Brain microvascular endothelial cell (primary cell): ENCODE measurements around the gene ATP9B.

Source experiments
- DNase-seq: peaks from one replicate; pipeline ENCODE4 v3.0.0-alpha.2; 2020
- H3K27ac ChIP-seq: fragments of 250-450 bp; sonication (Bioruptor Pico); 2 replicates; pipeline ENCODE4 v1.5.1; 2020; ENCODE audit warnings: mild to moderate bottlenecking, moderate library complexity
- H3K27me3 ChIP-seq: fragments of 250-450 bp; sonication (Bioruptor Pico); replicated peaks from 2 replicates; pipeline ENCODE4 v1.5.1; 2020; ENCODE audit warnings: mild to moderate bottlenecking
- H3K36me3 ChIP-seq: fragments of 250-450 bp; sonication (Bioruptor Pico); replicated peaks from 2 replicates; pipeline ENCODE4 v1.5.1; 2020; ENCODE audit warnings: mild to moderate bottlenecking
- H3K4me3 ChIP-seq: 2 replicates; pipeline ENCODE4 v1.5.1; 2011; ENCODE audit warnings: low read depth, mild to moderate bottlenecking, control low read depth, low read length, moderate library complexity
- CTCF ChIP-seq: IDR thresholded peaks from 2 replicates; pipeline ENCODE4 v1.5.1; 2011; ENCODE audit warnings: low read depth, mild to moderate bottlenecking, moderate library complexity, low read length, control low read depth, inconsistent platforms; ENCODE audit errors: missing control alignments
- in situ Hi-C: cut with HindIII; loops from 2 replicates; pipeline ENCODE4 v1.10.0; 2017; ENCODE audit warnings: low sequenced_read_pairs, low pct_ligation_motif_present

ATP9B gene

DNA sequence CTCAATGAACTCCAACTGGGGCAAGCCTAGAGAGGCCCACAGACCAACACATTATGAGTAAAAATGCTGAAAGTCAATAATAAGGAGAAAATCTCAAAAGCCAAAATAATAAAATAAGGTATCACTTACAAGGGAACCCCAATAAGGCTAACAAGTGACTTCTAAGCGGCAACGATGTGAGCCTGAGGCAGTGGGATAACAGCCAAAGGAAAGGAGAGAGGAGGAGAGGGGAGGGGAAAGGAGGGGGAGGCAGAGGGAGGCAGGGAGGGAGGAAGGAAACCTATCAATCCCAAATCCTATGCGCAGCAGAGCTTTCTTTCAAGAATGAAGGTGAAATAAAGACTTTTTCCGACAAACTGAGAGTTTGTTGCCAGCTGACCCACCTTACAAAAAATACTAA, 320.5 kb downstream of the ATP9B start:
- Histone ChIP-seq H3K4me3 (no peak overlapping the region), H3K36me3 (no peaks in the 10 kb centered on the region), H3K27me3 (peaks cover 12% of the 10 kb centered on the region), H3K27ac (no peak overlapping the region)
- DNase-seq = no peak
- in situ Hi-C loops = loop anchor here (25.0 kb wide), 1 partner anchor 248 kb away; no protein-coding TSS in a partner anchor
- TF ChIP-seq CTCF = no peak

DNA sequence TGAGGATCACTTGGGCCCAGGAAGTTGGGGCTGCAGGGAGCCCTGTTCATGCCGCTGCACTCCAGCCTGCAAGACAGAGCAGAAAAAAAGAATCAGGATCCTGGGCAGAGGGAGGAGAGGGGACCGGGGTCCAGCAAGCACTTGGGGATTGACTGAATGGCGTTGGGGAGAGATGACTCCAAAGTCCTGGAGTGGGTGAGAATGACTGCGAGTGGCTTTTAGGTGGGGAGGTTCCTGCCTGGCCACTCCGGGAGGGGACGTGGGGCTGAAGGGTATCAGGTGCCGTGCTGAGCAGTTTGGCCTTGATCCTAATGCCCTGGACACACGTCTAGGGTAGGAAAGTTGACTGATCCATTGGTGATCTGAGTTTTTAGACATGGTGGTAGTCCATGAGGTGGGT, 323.0 kb downstream of the ATP9B start:
- Histone ChIP-seq H3K27ac (no peak overlapping the region), H3K36me3 (no peaks in the 10 kb centered on the region), H3K4me3 (no peak overlapping the region), H3K27me3 (peaks cover 29% of the 10 kb centered on the region)
- no peak for TF ChIP-seq CTCF
- DNase-seq = no peak
- in situ Hi-C loops = loop anchor here (25.0 kb wide), 1 partner anchor 245 kb away; no protein-coding TSS in a partner anchor

DNA sequence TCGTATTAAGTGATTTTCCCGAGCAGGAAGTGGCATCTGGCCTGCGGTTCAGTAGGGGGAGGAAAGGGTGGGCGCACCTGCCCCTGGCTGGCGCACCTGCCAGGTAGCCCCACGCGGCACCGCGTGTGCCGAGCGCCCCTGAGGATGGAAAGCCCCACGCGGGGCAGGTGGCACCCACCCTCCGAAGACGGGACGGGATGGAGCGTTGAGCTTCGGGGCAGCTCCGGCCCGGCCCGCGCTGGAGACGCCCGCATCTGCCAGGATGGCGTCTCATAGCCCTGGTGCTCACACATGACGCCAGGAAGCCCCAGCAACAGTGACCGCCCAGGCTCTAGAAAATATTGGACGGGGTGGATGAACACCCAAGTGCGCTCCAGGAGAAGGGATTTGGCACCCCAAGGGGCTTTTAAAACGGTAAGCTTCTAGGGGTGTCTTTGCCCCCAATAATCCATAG, 324.0 kb downstream of the ATP9B start:
- in situ Hi-C loops = loop anchor here (25.0 kb wide), 1 partner anchor 244 kb away; no protein-coding TSS in a partner anchor
- no peak for DNase-seq
- peak overlapping the region; percentile 74 for H3K27ac ChIP-seq

GRCh38 chr18:79393635-79394533, 324.7 kb downstream of the ATP9B start:
- in situ Hi-C loops = loop anchor here (25.0 kb wide), 1 partner anchor 243 kb away; no protein-coding TSS in a partner anchor
- no peaks in the 10 kb centered on the region for H3K36me3 ChIP-seq
- peak overlapping the region; percentile 39 for H3K4me3 ChIP-seq
- TF ChIP-seq CTCF = no peak
- peak; percentile 86 for DNase-seq
- H3K27ac ChIP-seq = peak overlapping the region; percentile 74
- H3K27me3 ChIP-seq = peaks cover 38% of the 10 kb centered on the region

More for the DNA sequence above, 324.0 kb downstream of the ATP9B start:
- H3K36me3 ChIP-seq = no peaks in the 10 kb centered on the region
- no peak for TF ChIP-seq CTCF
- peak overlapping the region; percentile 39 for H3K4me3 ChIP-seq
- peaks cover 39% of the 10 kb centered on the region for H3K27me3 ChIP-seq

DNA sequence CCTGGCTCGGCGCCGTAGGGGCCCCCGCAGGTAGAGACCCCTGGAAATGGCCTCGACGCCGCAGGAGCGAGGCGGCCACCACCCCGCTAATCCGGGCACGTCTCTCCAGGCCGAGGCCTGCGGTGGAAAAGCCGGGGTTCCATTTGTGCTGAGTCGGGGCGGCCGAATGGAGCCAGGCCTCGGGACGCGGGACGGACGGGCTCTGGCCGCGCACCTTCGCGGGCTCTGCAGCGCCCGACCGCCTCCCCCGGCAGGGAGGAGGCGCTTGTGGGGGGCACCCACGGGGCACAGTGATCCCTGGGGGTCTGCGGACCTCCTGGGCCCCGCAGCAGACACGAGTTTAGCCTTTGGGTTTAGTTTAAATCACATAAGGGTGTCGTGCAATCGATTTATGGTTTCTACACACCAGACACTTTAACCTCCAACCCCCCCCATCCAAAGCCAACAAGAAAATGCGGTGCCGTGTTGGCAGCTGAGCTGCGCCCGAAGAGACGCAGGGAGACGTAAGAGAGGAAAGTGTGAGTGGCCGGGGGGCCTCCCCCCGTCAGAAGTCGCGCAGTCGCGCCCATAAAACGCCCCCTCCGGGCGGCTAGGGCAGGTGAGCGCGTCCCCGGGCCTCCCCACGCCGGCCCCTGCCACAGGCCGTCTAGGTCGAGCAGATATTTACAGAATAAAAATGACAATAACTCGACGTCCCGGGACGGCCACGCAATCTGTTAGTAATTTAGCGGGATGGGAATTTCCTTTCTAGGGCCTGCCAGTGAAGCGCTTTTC, 325.5 kb downstream of the ATP9B start:
- Histone ChIP-seq H3K4me3 (peak overlapping the region; percentile 12), H3K27ac (no peak overlapping the region), H3K36me3 (no peaks in the 10 kb centered on the region), H3K27me3 (peaks cover 44% of the 10 kb centered on the region)
- in situ Hi-C loops = loop anchor here (25.0 kb wide), 1 partner anchor 243 kb away; no protein-coding TSS in a partner anchor
- peak; percentile 16 for DNase-seq
- TF ChIP-seq CTCF = no peak
